Glutamatergic neuron (in vitro differentiated cells): ENCODE data around the gene NSMCE1. TPM values are rescaled to one million over a fixed set of nuclear protein-coding genes. Genes with fewer than 3 reads are reported as not detected.

Experiments
- DNase-seq: peaks from one replicate; pipeline ENCODE4 v3.0.0; 2022
- H3K27ac Mint-ChIP-seq: one replicate; pipeline ENCODE4 v1.8.0; 2020; ENCODE audit warnings: mild to moderate bottlenecking, mixed read lengths, inconsistent platforms; ENCODE audit not compliant: unreplicated experiment
- H3K27me3 Mint-ChIP-seq: one replicate; pipeline ENCODE4 v1.8.0; 2020; ENCODE audit warnings: mild to moderate bottlenecking, moderate library complexity, mixed read lengths, inconsistent platforms; ENCODE audit not compliant: unreplicated experiment
- H3K36me3 Mint-ChIP-seq: one replicate; pipeline ENCODE4 v1.8.0; 2020; ENCODE audit warnings: mild to moderate bottlenecking, mixed read lengths, inconsistent platforms; ENCODE audit not compliant: unreplicated experiment
- H3K4me1 Mint-ChIP-seq: one replicate; pipeline ENCODE4 v1.8.0; 2020; ENCODE audit warnings: mild to moderate bottlenecking, low read depth, mixed read lengths, inconsistent platforms; ENCODE audit not compliant: unreplicated experiment
- H3K4me3 Mint-ChIP-seq: one replicate; pipeline ENCODE4 v1.8.0; 2020; ENCODE audit warnings: mild to moderate bottlenecking, mixed read lengths, inconsistent platforms; ENCODE audit not compliant: unreplicated experiment
- H3K9me3 Mint-ChIP-seq: one replicate; pipeline ENCODE4 v1.8.0; 2020; ENCODE audit warnings: mild to moderate bottlenecking, moderate library complexity, mixed read lengths, inconsistent platforms; ENCODE audit not compliant: unreplicated experiment
- CTCF ChIP-seq: fragments of 200-600 bp; sonication (generic); IDR thresholded peaks from one replicate; pipeline ENCODE4 v1.5.0; 2021; ENCODE audit not compliant: partially characterized antibody, unreplicated experiment
- total RNA-seq: library from RNA; stranded (reverse); fragmentation: NEBNext Ultra II Directional; extraction: Animal tissue kit (Norgen Biotek cat#: 25700); gene quantifications from one replicate; pipeline ENCODE4 v1.2.1, GENCODE V29; 2021; ENCODE audit not compliant: unreplicated experiment

The NSMCE1 gene
- total RNA-seq, 1 donor from 2014 or later = 32.7 TPM

DNA sequence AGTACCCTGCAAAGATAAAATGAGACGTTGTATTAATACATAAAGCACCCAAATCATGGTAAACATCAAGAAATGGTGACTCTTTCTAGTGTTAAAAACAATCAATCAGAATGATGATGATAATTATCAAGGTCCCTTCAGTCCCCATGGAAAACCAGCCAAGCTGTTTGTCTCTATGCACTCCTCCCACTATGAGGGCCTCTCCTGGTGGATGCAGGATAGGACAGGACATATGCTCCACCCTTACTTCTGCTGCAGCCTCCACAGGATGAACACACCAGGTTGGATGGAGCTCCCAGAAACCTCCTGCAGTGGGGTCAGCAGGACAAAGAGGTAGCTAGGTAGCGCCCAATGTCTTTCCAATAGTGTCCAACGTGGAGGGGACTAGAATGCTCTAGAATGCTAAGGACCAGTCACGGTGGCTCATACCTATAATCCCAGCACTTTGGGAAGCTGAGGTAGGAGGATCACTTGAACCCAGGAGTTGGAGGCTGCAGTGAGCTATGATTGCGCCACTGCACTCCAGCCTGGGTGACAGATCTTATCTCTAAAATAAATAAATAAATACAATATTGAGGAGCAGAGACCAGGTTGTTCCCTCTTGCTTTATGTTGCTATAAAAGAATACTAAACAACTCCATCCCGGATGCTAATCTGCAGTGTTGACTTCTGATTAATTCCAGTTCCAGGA lies 75.1 kb downstream of the NSMCE1 start:
- no peak overlapping the region for H3K27ac Mint-ChIP-seq
- no peak overlapping the region for H3K4me3 Mint-ChIP-seq
- peaks cover 3% of the 10 kb centered on the region for H3K4me1 Mint-ChIP-seq
- no peak for TF ChIP-seq CTCF
- no peaks in the 10 kb centered on the region for H3K36me3 Mint-ChIP-seq
- no peak for DNase-seq
- H3K9me3 Mint-ChIP-seq = peaks cover 5% of the 10 kb centered on the region
- H3K27me3 Mint-ChIP-seq = peaks cover 6% of the 10 kb centered on the region

DNA sequence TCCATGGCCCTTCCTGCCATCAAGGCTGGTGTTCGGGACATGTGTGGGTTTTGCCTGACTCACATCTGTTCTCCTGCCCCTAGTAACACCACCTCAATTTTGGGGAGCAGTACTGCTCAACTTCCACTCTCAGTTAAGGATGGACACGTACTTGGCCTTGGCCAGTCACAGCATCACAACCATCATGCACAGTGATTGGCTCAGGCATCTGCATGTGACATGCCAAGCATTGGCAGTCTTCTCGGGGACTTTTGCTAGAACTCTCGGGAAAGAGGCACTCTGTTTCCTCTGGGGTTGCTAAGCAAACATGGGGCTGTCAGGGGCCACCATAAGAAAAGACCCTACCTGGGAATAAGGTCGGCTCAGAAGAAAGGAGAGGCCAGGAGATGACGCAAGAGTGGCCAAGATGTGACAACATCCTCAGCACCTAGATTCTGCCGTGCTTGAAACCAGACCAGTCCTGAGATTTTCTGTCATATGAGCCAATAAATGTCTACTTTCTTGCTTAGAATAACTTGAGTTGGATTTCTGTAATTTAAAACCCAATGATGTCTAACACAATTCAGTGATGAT lies 77.1 kb downstream of the NSMCE1 start:
- DNase-seq = no peak
- Mint-ChIP-seq H3K27ac (no peak overlapping the region), H3K4me3 (no peak overlapping the region), H3K4me1 (peaks cover 3% of the 10 kb centered on the region), H3K9me3 (peaks cover 5% of the 10 kb centered on the region), H3K27me3 (peaks cover 6% of the 10 kb centered on the region), H3K36me3 (no peaks in the 10 kb centered on the region)
- no peak for TF ChIP-seq CTCF

DNA sequence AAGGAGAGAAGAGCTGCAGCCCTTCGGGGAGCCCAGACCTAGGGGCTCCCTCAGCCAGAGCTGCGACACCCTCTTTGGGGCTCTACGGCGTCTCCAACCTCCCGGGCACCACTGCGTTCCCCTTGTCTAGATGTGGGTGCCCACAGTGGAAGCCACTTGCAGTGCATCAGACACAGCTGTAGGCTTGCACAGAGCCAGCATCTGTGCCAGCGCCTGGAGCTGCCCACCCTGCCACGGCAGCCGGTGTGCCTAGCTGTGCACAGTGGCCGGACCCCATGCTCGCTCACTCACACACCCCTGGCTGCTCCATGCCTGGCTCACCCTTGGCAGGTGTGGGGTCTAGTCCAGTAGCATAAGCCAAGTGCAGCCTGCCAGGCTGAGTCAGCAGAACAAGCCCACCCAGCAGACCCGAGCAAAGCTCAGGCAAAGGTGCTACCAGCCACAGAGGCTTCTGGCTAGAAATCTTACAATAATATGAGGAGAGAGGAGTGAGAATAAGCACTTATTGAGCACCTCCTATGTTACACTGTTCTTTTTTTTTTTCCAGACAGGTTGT lies 78.2 kb downstream of the NSMCE1 start:
- Mint-ChIP-seq H3K27ac (no peak overlapping the region), H3K4me3 (no peak overlapping the region)

DNA sequence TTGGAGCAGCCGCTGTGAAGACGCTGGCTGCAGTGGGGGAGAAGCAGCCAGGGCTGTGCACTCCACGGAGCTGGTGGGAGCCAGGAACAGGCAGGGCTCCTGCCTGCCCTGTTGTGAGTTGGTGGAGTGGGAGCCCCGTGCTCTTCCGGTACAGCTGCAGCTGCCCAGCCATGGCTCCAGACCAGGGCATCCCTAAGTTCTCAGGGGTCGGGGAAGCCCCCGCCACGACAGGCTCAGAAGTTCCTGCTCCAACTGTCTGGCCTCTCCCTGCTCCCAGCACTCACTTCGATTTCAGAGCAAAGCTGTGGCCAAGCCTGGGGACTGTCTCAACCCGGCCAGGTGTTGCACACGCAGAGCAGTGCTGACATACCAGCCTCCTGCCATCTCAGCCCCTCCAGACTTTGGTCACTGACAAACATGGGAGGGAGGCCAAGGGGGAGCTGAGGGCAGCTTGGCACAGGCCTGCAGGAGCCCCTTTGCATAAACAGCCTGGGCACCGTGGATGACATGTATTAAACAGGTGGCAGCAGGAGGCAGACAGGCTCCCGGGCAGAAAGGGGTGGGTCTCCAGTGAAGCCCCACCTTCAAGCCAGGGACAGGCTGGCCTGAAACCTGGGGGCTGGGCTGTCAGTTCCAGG lies 79.1 kb downstream of the NSMCE1 start:
- H3K4me1 Mint-ChIP-seq = peaks cover 3% of the 10 kb centered on the region
- no peak for TF ChIP-seq CTCF
- H3K36me3 Mint-ChIP-seq = no peaks in the 10 kb centered on the region
- DNase-seq = no peak
- H3K27me3 Mint-ChIP-seq = no peaks in the 10 kb centered on the region
- H3K27ac Mint-ChIP-seq = no peak overlapping the region
- no peak overlapping the region for H3K4me3 Mint-ChIP-seq
- H3K9me3 Mint-ChIP-seq = peaks cover 5% of the 10 kb centered on the region

More for the DNA sequence above, 78.2 kb downstream of the NSMCE1 start:
- no peak for TF ChIP-seq CTCF
- peaks cover 3% of the 10 kb centered on the region for H3K4me1 Mint-ChIP-seq
- peaks cover 5% of the 10 kb centered on the region for H3K9me3 Mint-ChIP-seq
- no peaks in the 10 kb centered on the region for H3K36me3 Mint-ChIP-seq
- DNase-seq = no peak
- H3K27me3 Mint-ChIP-seq = peaks cover 4% of the 10 kb centered on the region
